Hypothalamus (tissue), 51 donors: ENCODE results near the gene R3HDM4.
"Not testable (repeated sequence)": the region's sequence is repeated elsewhere in the genome, so short reads cannot be mapped to it uniquely, and the experiment has no call there.

Experiments used
- DNase-seq, 51 donors: peaks; one replicate each; lab custom pipeline; 2025; lab: John Stamatoyannopoulos, UW

The R3HDM4 gene

GRCh38 chr19:878751-879561 lies 34.1 kb downstream of the R3HDM4 start:
- DNase-seq = peak in 6 of 51 donors; percentile 18 to 44 (median 26)

GRCh38 chr19:877992-878660 lies 34.9 kb downstream of the R3HDM4 start:
- not testable (repeated sequence) for DNase-seq

- DNase-seq = no peak
These were observed 36.2 kb downstream of the R3HDM4 start for GRCh38 chr19:876780-877314.

GRCh38 chr19:876089-876488 lies 36.9 kb downstream of the R3HDM4 start:
- peak in 2 of 51 donors; percentile 9 to 14 for DNase-seq

GRCh38 chr19:875265-875879 lies 37.6 kb downstream of the R3HDM4 start:
- DNase-seq = no peak

GRCh38 chr19:873561-874041 lies 39.4 kb downstream of the R3HDM4 start:
- no peak for DNase-seq

GRCh38 chr19:873084-873483 lies 39.9 kb downstream of the R3HDM4 start:
- no peak for DNase-seq

- no peak for DNase-seq
These were observed 40.6 kb downstream of the R3HDM4 start for GRCh38 chr19:872266-872951.

- DNase-seq = peak in 1 of 51 donors; percentile 19
These were observed 41.4 kb downstream of the R3HDM4 start for GRCh38 chr19:871446-872265.

- peak in 27 of 51 donors; percentile 6 to 73 (median 36) for DNase-seq
These were observed 42.0 kb downstream of the R3HDM4 start for GRCh38 chr19:870963-871401.

- no peak for DNase-seq
These were observed 42.7 kb downstream of the R3HDM4 start for GRCh38 chr19:870314-870713.

DNA sequence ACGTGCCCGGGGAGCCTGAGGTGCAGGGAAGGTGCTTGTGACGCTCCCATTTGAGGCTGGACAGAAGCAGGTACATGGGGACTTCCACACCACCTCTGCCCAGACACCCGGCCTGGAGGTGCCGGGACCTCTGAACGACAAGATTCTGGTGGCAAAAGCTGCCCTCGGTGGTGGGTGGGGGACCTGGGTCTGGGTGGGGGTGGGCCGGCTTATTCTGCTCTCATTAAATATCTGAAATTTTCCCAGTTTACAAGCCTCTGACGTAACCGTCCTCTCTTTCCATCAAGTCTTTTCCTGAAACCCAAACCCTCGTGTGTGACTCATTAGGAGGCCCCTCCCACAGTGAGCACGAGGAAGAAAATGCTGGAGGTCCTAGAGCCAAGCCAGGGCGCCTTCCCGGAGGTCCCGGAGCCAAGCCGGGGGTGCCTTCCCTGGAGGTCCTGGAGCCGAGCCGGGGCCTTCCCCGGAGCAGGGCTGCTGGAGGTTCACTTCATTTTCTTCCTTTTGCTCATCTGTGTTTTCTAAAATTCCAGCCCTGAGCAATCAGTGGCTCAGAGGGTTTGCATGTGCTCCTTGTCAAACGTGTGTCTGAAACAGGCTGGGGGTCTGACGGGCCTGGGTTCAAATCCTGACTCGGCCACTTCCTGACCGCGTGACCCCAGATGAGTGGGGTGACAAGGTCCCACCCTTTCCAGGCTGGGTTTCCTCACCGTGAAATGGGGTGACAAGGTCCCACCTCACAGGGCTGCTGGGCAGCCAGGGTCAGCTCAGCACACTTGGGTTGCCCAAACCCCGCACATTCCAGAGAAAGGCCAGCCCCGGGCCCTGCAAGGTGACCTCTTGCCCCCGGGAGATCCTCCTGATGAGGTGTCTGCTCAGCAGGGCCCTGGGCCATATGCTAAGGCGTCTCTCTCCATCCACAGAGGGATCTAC lies 43.5 kb downstream of the R3HDM4 start:
- peak in 1 of 51 donors; percentile 20 for DNase-seq

DNA sequence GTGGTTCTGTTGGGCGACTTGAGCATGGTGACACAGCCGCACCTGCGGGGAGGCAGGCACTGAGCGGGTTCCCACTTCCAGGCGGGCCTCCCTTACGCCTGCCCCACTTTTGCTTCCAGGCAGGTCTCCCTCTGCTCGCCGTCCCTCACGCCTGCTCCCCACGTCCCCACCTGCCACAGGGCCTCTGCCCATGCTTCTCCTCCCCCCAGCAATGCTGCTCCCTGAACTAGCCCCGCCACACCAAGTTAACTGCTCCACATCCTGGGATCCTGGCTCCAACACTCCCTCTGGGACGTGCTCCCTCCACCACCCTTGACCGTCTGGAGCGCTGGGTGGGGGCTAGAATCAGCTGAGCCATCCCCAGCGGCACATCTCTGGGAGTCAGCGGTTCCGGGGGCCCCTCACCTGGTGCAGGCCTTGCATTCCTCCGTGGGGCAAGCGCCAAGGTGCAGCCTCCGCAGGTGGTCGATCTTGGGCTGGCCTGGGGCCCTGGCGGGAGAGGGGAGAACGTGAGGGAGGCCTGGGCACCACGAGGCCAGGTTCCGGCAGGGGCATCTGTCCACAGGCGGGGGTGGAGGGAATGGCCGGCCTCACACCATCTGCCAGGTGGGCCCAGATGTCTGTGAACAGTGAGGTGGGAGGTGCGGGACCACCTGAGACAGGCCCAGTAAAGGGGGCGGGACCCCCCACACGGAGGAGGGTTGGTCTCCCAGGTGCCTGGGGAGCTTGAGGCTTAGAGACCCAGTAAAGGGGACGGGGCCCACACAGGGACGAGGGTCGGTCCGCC lies 44.4 kb downstream of the R3HDM4 start:
- no peak for DNase-seq

- no peak for DNase-seq
These were observed 45.1 kb downstream of the R3HDM4 start for GRCh38 chr19:867855-868457.

DNA sequence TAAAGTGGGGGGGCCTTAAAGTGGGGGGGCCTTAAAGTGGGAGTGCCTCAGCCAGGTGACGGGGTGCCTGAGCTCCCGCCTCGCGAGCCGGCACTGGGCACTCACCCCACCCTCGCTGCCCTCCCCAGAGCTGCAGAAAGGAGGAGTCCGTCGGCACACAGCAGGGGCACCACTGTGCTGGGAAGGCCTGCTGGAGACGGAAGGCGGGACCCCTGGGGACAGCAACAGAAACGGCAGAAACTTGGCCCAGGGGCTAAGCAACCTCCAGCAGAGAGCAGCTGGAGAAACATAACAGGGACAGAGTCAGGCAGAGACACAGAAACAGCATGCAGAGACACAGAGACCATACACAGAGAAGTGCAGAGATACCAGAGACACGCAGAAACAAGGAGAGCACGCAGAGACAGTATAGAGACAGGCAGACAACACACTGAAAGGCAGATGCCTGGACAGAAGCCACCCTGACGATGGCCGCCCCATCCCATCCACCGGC lies 45.7 kb downstream of the R3HDM4 start:
- DNase-seq = no peak

- no peak for DNase-seq
These were observed 46.2 kb downstream of the R3HDM4 start for GRCh38 chr19:866769-867300.

DNA sequence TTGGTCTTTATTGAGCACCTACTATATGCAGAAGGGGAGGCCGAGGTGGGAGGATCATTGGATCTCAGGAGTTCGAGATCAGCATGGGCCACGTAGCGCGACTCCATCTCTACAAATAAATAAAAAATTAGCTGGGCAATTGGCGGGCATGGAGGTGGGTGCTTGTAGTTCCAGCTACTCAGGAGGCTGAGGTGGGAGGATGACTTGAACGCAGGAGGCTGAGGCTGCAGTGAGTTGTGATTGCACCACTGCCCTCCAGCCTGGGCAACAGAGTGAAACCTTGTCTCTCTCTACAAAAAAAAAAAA lies 49.8 kb downstream of the R3HDM4 start:
- DNase-seq = no peak
